ENCODE measurements around the gene LRRC2. TPM values are rescaled to one million over a fixed set of nuclear protein-coding genes. Genes with fewer than 3 reads are reported as not detected.

LRRC2 gene
- total RNA-seq, 1 experiment from 2014 or later, result 2.6 TPM

- H4K91ac ChIP-seq (ENCODE audit: insufficient read length, low read depth, low read length), result no peak overlapping the region
- no peaks in the 10 kb centered on the region for H3K23me2 ChIP-seq (ENCODE audit: insufficient read length, low read depth, low read length, poor library complexity, severe bottlenecking)
- H3K27ac ChIP-seq (ENCODE audit: insufficient read length, low read depth, low read length), result no peak overlapping the region
- H3T11ph ChIP-seq (ENCODE audit: low read length), result no peak overlapping the region
- H3K4ac ChIP-seq (ENCODE audit: low read depth, low read length), result no peak overlapping the region
- no peaks in the 10 kb centered on the region; the same call in 1 of the 2 replicates for H3K27me3 Mint-ChIP-seq (ENCODE audit: low read depth)
- no peak overlapping the region for H2BK5ac ChIP-seq (ENCODE audit: insufficient read length, low read length)
- H4K20me1 ChIP-seq (ENCODE audit: control insufficient read depth, insufficient read depth, insufficient read length), result no peaks in the 10 kb centered on the region
- no peak overlapping the region for H2BK15ac ChIP-seq (ENCODE audit: low read depth, low read length)
- peaks cover 2% of the 10 kb centered on the region; the same call in 1 of the 2 replicates for H3K4me1 ChIP-seq (ENCODE audit: insufficient read depth, low read length)
- peaks cover 5% of the 10 kb centered on the region for H3K9me3 ChIP-seq (ENCODE audit: control insufficient read depth, low read depth, low read length)
- H3K4me2 ChIP-seq (ENCODE audit: insufficient read depth, insufficient read length, low read length), result no peak overlapping the region
- H3K27ac Mint-ChIP-seq, result no peak overlapping the region
- H4K5ac ChIP-seq (ENCODE audit: insufficient read length, low read depth, low read length), result no peak overlapping the region
- H2BK120ac ChIP-seq (ENCODE audit: low read depth, low read length, poor library complexity, severe bottlenecking), result no peak overlapping the region
- H3K14ac ChIP-seq (ENCODE audit: insufficient read depth, low read length), result no peak overlapping the region
- no peaks in the 10 kb centered on the region for H3K79me2 ChIP-seq (ENCODE audit: insufficient read depth, low read length)
- H3K23ac ChIP-seq (ENCODE audit: insufficient read length, low read depth, low read length), result no peak overlapping the region
- H4K8ac ChIP-seq (replicated peaks; ENCODE audit: insufficient read length, low read depth, low read length), result no peak overlapping the region
- TF ChIP-seq, protein P1, sequence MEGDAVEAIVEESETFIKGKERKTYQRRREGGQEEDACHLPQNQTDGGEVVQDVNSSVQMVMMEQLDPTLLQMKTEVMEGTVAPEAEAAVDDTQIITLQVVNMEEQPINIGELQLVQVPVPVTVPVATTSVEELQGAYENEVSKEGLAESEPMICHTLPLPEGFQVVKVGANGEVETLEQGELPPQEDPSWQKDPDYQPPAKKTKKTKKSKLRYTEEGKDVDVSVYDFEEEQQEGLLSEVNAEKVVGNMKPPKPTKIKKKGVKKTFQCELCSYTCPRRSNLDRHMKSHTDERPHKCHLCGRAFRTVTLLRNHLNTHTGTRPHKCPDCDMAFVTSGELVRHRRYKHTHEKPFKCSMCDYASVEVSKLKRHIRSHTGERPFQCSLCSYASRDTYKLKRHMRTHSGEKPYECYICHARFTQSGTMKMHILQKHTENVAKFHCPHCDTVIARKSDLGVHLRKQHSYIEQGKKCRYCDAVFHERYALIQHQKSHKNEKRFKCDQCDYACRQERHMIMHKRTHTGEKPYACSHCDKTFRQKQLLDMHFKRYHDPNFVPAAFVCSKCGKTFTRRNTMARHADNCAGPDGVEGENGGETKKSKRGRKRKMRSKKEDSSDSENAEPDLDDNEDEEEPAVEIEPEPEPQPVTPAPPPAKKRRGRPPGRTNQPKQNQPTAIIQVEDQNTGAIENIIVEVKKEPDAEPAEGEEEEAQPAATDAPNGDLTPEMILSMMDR (conservative IDR thresholded peaks at IDR 0.05), result no peak
- no peak overlapping the region for H3K56ac ChIP-seq (ENCODE audit: insufficient read length, low read depth, low read length)
- H3K4me1 Mint-ChIP-seq, result peaks cover 20 to 29% of the 10 kb centered on the region in 2 experiments
- DNase-seq, result no peak
- no peak overlapping the region for H3K9ac ChIP-seq (ENCODE audit: extremely low read depth, insufficient read length, low read length)
- peaks cover 28 to 49% (median 33%) of the 10 kb centered on the region in 3 experiments for H3K36me3 Mint-ChIP-seq (ENCODE audit: insufficient read depth in 1 of 3, low read depth in 3 of 3)
- H2BK12ac ChIP-seq (ENCODE audit: insufficient read length, low read depth, low read length), result no peak overlapping the region
- no peaks in the 10 kb centered on the region for H3K27me3 ChIP-seq (ENCODE audit: insufficient read depth, low read length)
- H3K79me1 ChIP-seq (ENCODE audit: insufficient read depth, low read depth, low read length, poor library complexity, severe bottlenecking), result no peaks in the 10 kb centered on the region
- no peak overlapping the region for H3K18ac ChIP-seq (ENCODE audit: insufficient read length, low read depth, low read length)
- WGBS (ENCODE audit: extremely low coverage, insufficient read length, low lambda C conversion rate), result no CpG with 5 or more reads among the region's 1 CpG
- H2BK20ac ChIP-seq (ENCODE audit: low read depth, low read length, poor library complexity, severe bottlenecking), result no peak overlapping the region
- no peak overlapping the region for H2AK5ac ChIP-seq (ENCODE audit: insufficient read length, low read length)
- no peak overlapping the region for H2AFZ ChIP-seq (ENCODE audit: low read length)
- no peak overlapping the region for H3K4me3 Mint-ChIP-seq
- H3K9me3 Mint-ChIP-seq, result peaks cover 35 to 44% of the 10 kb centered on the region in 2 experiments
Observed at GRCh38 chr3:46553154-46553553, 12.9 kb downstream of the LRRC2 start.
